ENCODE data around the gene CSAD.

Gene CSAD

GRCh38 chr12:53217051-53217930 lies 36.6 kb upstream of the CSAD start:
- H3K4me3 ChIP-seq (ENCODE audit: low read length): no peak overlapping the region
- DNase-seq: no peak
- peaks cover 22% of the 10 kb centered on the region for H3F3A ChIP-seq (ENCODE audit: insufficient read depth, low read length)
- H3K9me3 ChIP-seq (replicated peaks; ENCODE audit: insufficient read depth, low read length): no peaks in the 10 kb centered on the region
- H3K79me2 ChIP-seq (ENCODE audit: low read length): peaks cover 37% of the 10 kb centered on the region
- no peaks in the 10 kb centered on the region for H4K20me1 ChIP-seq (ENCODE audit: insufficient read depth, low read length)
- no peak overlapping the region for H2AFZ ChIP-seq (ENCODE audit: low read length)
- TF ChIP-seq EZH2phosphoT487 (IDR thresholded peaks at IDR 0.05; ENCODE audit: low read length): no peak
- TF ChIP-seq CTCF (IDR thresholded peaks at IDR 0.05; ENCODE audit: low read length): no peak
- TF ChIP-seq EZH2 (optimal IDR thresholded peaks at IDR 0.05; ENCODE audit: low read depth, low read length): no peak
- H3K9me2 ChIP-seq (replicated peaks; ENCODE audit: insufficient read depth, low read length): no peaks in the 10 kb centered on the region
- no peaks in the 10 kb centered on the region for H3K36me3 ChIP-seq (replicated peaks; ENCODE audit: insufficient read depth, low read length)
- no peaks in the 10 kb centered on the region for H3K27me3 ChIP-seq (replicated peaks; ENCODE audit: insufficient read depth, low read length)
- no peak overlapping the region for H3K27ac ChIP-seq (ENCODE audit: low read length)
- no peak overlapping the region for H3K4me2 ChIP-seq (ENCODE audit: low read depth, low read length)
- H3K4me1 ChIP-seq (ENCODE audit: low read length): peaks cover 19% of the 10 kb centered on the region
- no peak overlapping the region for H3K9ac ChIP-seq (ENCODE audit: low read length)

GRCh38 chr12:53215497-53215896 lies 34.8 kb upstream of the CSAD start:
- H4K20me1 ChIP-seq (ENCODE audit: insufficient read depth, low read length): no peaks in the 10 kb centered on the region
- H3K36me3 ChIP-seq (replicated peaks; ENCODE audit: insufficient read depth, low read length): no peaks in the 10 kb centered on the region
- no peaks in the 10 kb centered on the region for H3K27me3 ChIP-seq (replicated peaks; ENCODE audit: insufficient read depth, low read length)
- no peak for DNase-seq
- H3K9me2 ChIP-seq (replicated peaks; ENCODE audit: insufficient read depth, low read length): no peaks in the 10 kb centered on the region
- no peak overlapping the region for H3K4me2 ChIP-seq (ENCODE audit: low read depth, low read length)
- H2AFZ ChIP-seq (ENCODE audit: low read length): no peak overlapping the region
- peaks cover 22% of the 10 kb centered on the region for H3F3A ChIP-seq (ENCODE audit: insufficient read depth, low read length)
- H3K4me1 ChIP-seq (ENCODE audit: low read length): peaks cover 22% of the 10 kb centered on the region
- H3K9ac ChIP-seq (ENCODE audit: low read length): no peak overlapping the region
- peaks cover 43% of the 10 kb centered on the region for H3K79me2 ChIP-seq (ENCODE audit: low read length)
- TF ChIP-seq EZH2 (optimal IDR thresholded peaks at IDR 0.05; ENCODE audit: low read depth, low read length) (no peak), EZH2phosphoT487 (IDR thresholded peaks at IDR 0.05; ENCODE audit: low read length) (no peak), CTCF (IDR thresholded peaks at IDR 0.05; ENCODE audit: low read length) (no peak)
- no peak overlapping the region for H3K4me3 ChIP-seq (ENCODE audit: low read length)
- H3K9me3 ChIP-seq (replicated peaks; ENCODE audit: insufficient read depth, low read length): no peaks in the 10 kb centered on the region
- no peak overlapping the region for H3K27ac ChIP-seq (ENCODE audit: low read length)

- Histone ChIP-seq H4K20me1 (ENCODE audit: insufficient read depth, low read length) (no peaks in the 10 kb centered on the region), H3K27ac (ENCODE audit: low read length) (no peak overlapping the region), H3K4me1 (ENCODE audit: low read length) (peaks cover 27% of the 10 kb centered on the region), H3K79me2 (ENCODE audit: low read length) (peaks cover 49% of the 10 kb centered on the region), H3K4me2 (ENCODE audit: low read depth, low read length) (no peak overlapping the region), H3K4me3 (ENCODE audit: low read length) (no peak overlapping the region), H2AFZ (ENCODE audit: low read length) (no peak overlapping the region), H3K9me2 (replicated peaks; ENCODE audit: insufficient read depth, low read length) (no peaks in the 10 kb centered on the region), H3F3A (ENCODE audit: insufficient read depth, low read length) (peaks cover 21% of the 10 kb centered on the region), H3K27me3 (replicated peaks; ENCODE audit: insufficient read depth, low read length) (no peaks in the 10 kb centered on the region), H3K36me3 (replicated peaks; ENCODE audit: insufficient read depth, low read length) (no peaks in the 10 kb centered on the region), H3K9ac (ENCODE audit: low read length) (no peak overlapping the region), H3K9me3 (replicated peaks; ENCODE audit: insufficient read depth, low read length) (no peaks in the 10 kb centered on the region)
- TF ChIP-seq EZH2 (optimal IDR thresholded peaks at IDR 0.05; ENCODE audit: low read depth, low read length) (no peak), CTCF (IDR thresholded peaks at IDR 0.05; ENCODE audit: low read length) (no peak), EZH2phosphoT487 (IDR thresholded peaks at IDR 0.05; ENCODE audit: low read length) (no peak)
- no peak for DNase-seq
Observed at GRCh38 chr12:53214687-53215455, 34.1 kb upstream of the CSAD start.

All from MM.1S (cell line).